ENCODE measurements around the gene GMPPA. TPM values are rescaled to one million over a fixed set of nuclear protein-coding genes. Genes with fewer than 3 reads are reported as not detected.

The GMPPA gene
- total RNA-seq, 4 donors from 2014 or later = 16.2 to 32.6 (median 19.9) TPM

- H3K4me1 ChIP-seq = peaks cover 32 to 53% (median 48%) of the 10 kb centered on the region in 4 donors
- H3K27me3 ChIP-seq = peaks cover 0 to 4% (median 0%) of the 10 kb centered on the region in 4 donors
- H3K4me3 ChIP-seq = peak overlapping the region; percentile 67 to 83 (median 77)
- 2% methylated on average over 20 of the region's 66 CpGs for WGBS
- TF ChIP-seq EP300 (IDR thresholded peaks at IDR 0.05) (no peak), POLR2A (IDR thresholded peaks at IDR 0.05; ENCODE audit: low read depth) (no peak), CTCF (IDR thresholded peaks at IDR 0.05) (no peak), POLR2AphosphoS5 (IDR thresholded peaks at IDR 0.05) (no peak)
- H3K9me3 ChIP-seq = no peaks in the 10 kb centered on the region
- intact Hi-C loops (cut with DNase I) = loop anchor here (2.0 to 5.0 kb wide), 3 partner anchors 54 to 144 kb away; partner anchors contain the start of gene STK11IP
- peaks cover 13 to 43% (median 32%) of the 10 kb centered on the region in 4 donors for H3K36me3 ChIP-seq
- H3K27ac ChIP-seq (replicated peaks in 1 of 4) = peak overlapping the region; percentile 93 to 95 (median 94)
- no peak for DNase-seq (ENCODE audit: extremely low spot score)
These were observed 44.4 kb downstream of the GMPPA start for GRCh38 chr2:219542931-219543595.

GRCh38 chr2:219543596-219544358 lies 45.1 kb downstream of the GMPPA start, which contains the start of the genes CHPF and TMEM198:
Gene CHPF (minus strand): TSS chr2:219543809. CDS start chr2:219543538, 271 bp downstream.
Gene TMEM198 (plus strand): TSS chr2:219544028. CDS start chr2:219544728, 700 bp downstream.
- intact Hi-C loops (cut with DNase I) = loop anchor here (2.0 to 5.0 kb wide), 3 partner anchors 54 to 144 kb away; partner anchors contain the start of gene STK11IP
- Histone ChIP-seq H3K27me3 (peaks cover 0 to 4% (median 0%) of the 10 kb centered on the region in 4 donors), H3K4me1 (peaks cover 26 to 46% (median 42%) of the 10 kb centered on the region in 4 donors), H3K9me3 (no peaks in the 10 kb centered on the region), H3K36me3 (peaks cover 13 to 38% (median 31%) of the 10 kb centered on the region in 4 donors), H3K27ac (replicated peaks in 1 of 4) (peak within 1 kb of the TSS; percentile 93 to 95 (median 94)), H3K4me3 (peak within 1 kb of the TSS; percentile 67 to 83 (median 77))
- TF ChIP-seq POLR2AphosphoS5 (IDR thresholded peaks at IDR 0.05) = peak; percentile 76 to 84
- TF ChIP-seq CTCF (IDR thresholded peaks at IDR 0.05) = no peak
- TF ChIP-seq EP300 (IDR thresholded peaks at IDR 0.05) = no peak
- 4% methylated on average over 18 of the region's 75 CpGs for WGBS
- DNase-seq (ENCODE audit: extremely low spot score) = peak; percentile 99

GRCh38 chr2:219544567-219544966 lies 45.9 kb downstream of the GMPPA start:
- no peaks in the 10 kb centered on the region for H3K9me3 ChIP-seq
- peak overlapping the region; percentile 67 to 83 (median 77) for H3K4me3 ChIP-seq
- H3K27me3 ChIP-seq = no peaks in the 10 kb centered on the region
- intact Hi-C loops (cut with DNase I) = loop anchor here (5.0 kb wide), 2 partner anchors 53 to 143 kb away; partner anchors contain the start of gene STK11IP
- 47% methylated on average over 9 of the region's 9 CpGs for WGBS
- no peak for TF ChIP-seq POLR2A (IDR thresholded peaks at IDR 0.05; ENCODE audit: low read depth)
- H3K36me3 ChIP-seq = peaks cover 9 to 38% (median 26%) of the 10 kb centered on the region in 4 donors
- peak overlapping the region; percentile 93 to 95 (median 94) for H3K27ac ChIP-seq (replicated peaks in 1 of 4)
- peaks cover 26 to 46% (median 39%) of the 10 kb centered on the region in 4 donors for H3K4me1 ChIP-seq
- DNase-seq (ENCODE audit: extremely low spot score) = no peak

GRCh38 chr2:219545295-219545942 lies 46.7 kb downstream of the GMPPA start:
- no peak for DNase-seq (ENCODE audit: extremely low spot score)
- no peaks in the 10 kb centered on the region for H3K27me3 ChIP-seq
- H3K4me1 ChIP-seq = peaks cover 26 to 46% (median 39%) of the 10 kb centered on the region in 4 donors
- H3K27ac ChIP-seq (replicated peaks in 1 of 4) = no peak overlapping the region
- intact Hi-C loops (cut with DNase I) = no loop called here
- no peak overlapping the region for H3K4me3 ChIP-seq
- no peaks in the 10 kb centered on the region for H3K9me3 ChIP-seq
- H3K36me3 ChIP-seq = peaks cover 1 to 36% (median 19%) of the 10 kb centered on the region in 4 donors
- TF ChIP-seq POLR2A (IDR thresholded peaks at IDR 0.05; ENCODE audit: low read depth) = no peak
- no peak for TF ChIP-seq CTCF (IDR thresholded peaks at IDR 0.05)
- no peak for TF ChIP-seq POLR2AphosphoS5 (IDR thresholded peaks at IDR 0.05)
- TF ChIP-seq EP300 (IDR thresholded peaks at IDR 0.05) = no peak
- WGBS = 93% methylated on average over 3 of the region's 3 CpGs

Data from esophagus muscularis mucosa (tissue), 4 donors.